ENCODE results near the gene CALHM6. TPM values are rescaled to one million over a fixed set of nuclear protein-coding genes. Genes with fewer than 3 reads are reported as not detected.

The CALHM6 gene
- total RNA-seq, result not detected

GRCh38 chr6:116461331-116461931, at the start of gene CALHM6:
CALHM6 (plus strand) TSS chr6:116461375; CDS start chr6:116461930, 555 bp downstream.
- DNase-seq, result no peak

- DNase-seq, result peak; percentile 46
Observed at GRCh38 chr6:116412270-116412669, 48.9 kb upstream of the CALHM6 start.

- DNase-seq, result no peak
Observed at GRCh38 chr6:116413357-116413756, 47.8 kb upstream of the CALHM6 start.

GRCh38 chr6:116417661-116418060, 43.5 kb upstream of the CALHM6 start:
- DNase-seq, result no peak

GRCh38 chr6:116419069-116419786, 41.9 kb upstream of the CALHM6 start:
- DNase-seq, result no peak

GRCh38 chr6:116420341-116420740, 40.8 kb upstream of the CALHM6 start:
- DNase-seq, result no peak

GRCh38 chr6:116422238-116422637, 38.9 kb upstream of the CALHM6 start:
- DNase-seq, result no peak

- DNase-seq, result no peak
Observed at GRCh38 chr6:116424001-116424400, 37.2 kb upstream of the CALHM6 start.

- no peak for DNase-seq
Observed at GRCh38 chr6:116426551-116426950, 34.6 kb upstream of the CALHM6 start.

- no peak for DNase-seq
Observed at GRCh38 chr6:116429111-116429510, 32.1 kb upstream of the CALHM6 start.

- DNase-seq, result no peak
Observed at GRCh38 chr6:116430860-116431259, 30.3 kb upstream of the CALHM6 start.

- DNase-seq, result no peak
Observed at GRCh38 chr6:116431964-116432595, 29.1 kb upstream of the CALHM6 start.

GRCh38 chr6:116433206-116433712, 27.9 kb upstream of the CALHM6 start:
- no peak for DNase-seq

GRCh38 chr6:116434056-116434725, 27.0 kb upstream of the CALHM6 start:
- no peak for DNase-seq

- no peak for DNase-seq
Observed at GRCh38 chr6:116436586-116436985, 24.6 kb upstream of the CALHM6 start.

GRCh38 chr6:116437656-116438055, 23.5 kb upstream of the CALHM6 start:
- DNase-seq, result no peak

- DNase-seq, result peak; percentile 31
Observed at GRCh38 chr6:116438590-116439448, 22.4 kb upstream of the CALHM6 start.

- no peak for DNase-seq
Observed at GRCh38 chr6:116439522-116440051, 21.6 kb upstream of the CALHM6 start.

- DNase-seq, result no peak
Observed at GRCh38 chr6:116443105-116443504, 18.1 kb upstream of the CALHM6 start.

- DNase-seq, result no peak
Observed at GRCh38 chr6:116444092-116444491, 17.1 kb upstream of the CALHM6 start.

GRCh38 chr6:116444575-116444974, 16.6 kb upstream of the CALHM6 start:
- no peak for DNase-seq

- DNase-seq, result no peak
Observed at GRCh38 chr6:116445102-116445501, 16.1 kb upstream of the CALHM6 start.

All from tongue (tissue), 2 donors.